Astrocyte (in vitro differentiated cells and primary cell): ENCODE data around the gene TMEM238. TPM values are rescaled to one million over a fixed set of nuclear protein-coding genes. Genes with fewer than 3 reads are reported as not detected.
A peak's percentile ranks its signal among the peaks of the same experiment; 100 is the strongest.
"Not testable (repeated sequence)": the region's sequence is repeated elsewhere in the genome, so short reads cannot be mapped to it uniquely, and the experiment has no call there.

Experiments used
- DNase-seq: peaks from one replicate; pipeline ENCODE4 v3.0.0-alpha.2; 2010; ENCODE audit warnings: low read depth
- FAIRE-seq: peaks from 2 replicates; lab custom pipeline; 2011; peaks lifted over from hg19 to GRCh38; lab: Jason Lieb, UNC
- H2AFZ ChIP-seq: 2 replicates; pipeline ENCODE4 v1.6.0; 2012; ENCODE audit warnings: low read depth, low read length, inconsistent platforms
- H3K27ac ChIP-seq: 2 replicates; pipeline ENCODE4 v1.5.1; 2011; ENCODE audit warnings: low read depth, low read length, inconsistent platforms
- H3K27me3 ChIP-seq: 2 replicates; pipeline ENCODE4 v1.6.0; 2011; ENCODE audit warnings: low read length, inconsistent platforms; ENCODE audit not compliant: insufficient read depth
- H3K36me3 ChIP-seq: 2 replicates; pipeline ENCODE4 v1.5.1; 2011; ENCODE audit warnings: low read length, inconsistent platforms; ENCODE audit not compliant: insufficient read depth
- H3K4me1 ChIP-seq: 2 replicates; pipeline ENCODE4 v1.5.1; 2011; ENCODE audit warnings: low read length, inconsistent platforms; ENCODE audit not compliant: insufficient read depth
- H3K4me2 ChIP-seq: 2 replicates; pipeline ENCODE4 v1.6.0; 2012; ENCODE audit warnings: low read length, inconsistent platforms
- H3K4me3 ChIP-seq: 2 replicates; pipeline ENCODE4 v1.5.1; 2011; ENCODE audit warnings: low read depth, mild to moderate bottlenecking, low read length, inconsistent platforms; ENCODE audit not compliant: insufficient read depth
- H3K79me2 ChIP-seq: 2 replicates; pipeline ENCODE4 v1.6.0; 2012; ENCODE audit warnings: mild to moderate bottlenecking, low read length, inconsistent platforms; ENCODE audit not compliant: insufficient read depth
- H3K9ac ChIP-seq: 2 replicates; pipeline ENCODE4 v1.6.0; 2012; ENCODE audit warnings: mild to moderate bottlenecking, low read length, inconsistent platforms
- H3K9me3 ChIP-seq: 2 replicates; pipeline ENCODE4 v1.5.1; 2012; ENCODE audit warnings: low read depth, mild to moderate bottlenecking, low read length, inconsistent platforms; ENCODE audit not compliant: insufficient read depth
- H4K20me1 ChIP-seq: 2 replicates; pipeline ENCODE4 v1.6.0; 2012; ENCODE audit warnings: low read length, inconsistent platforms; ENCODE audit not compliant: insufficient read depth
- H3K27ac Mint-ChIP-seq: one replicate; pipeline ENCODE4 v1.8.0; 2021; ENCODE audit warnings: mild to moderate bottlenecking, mixed read lengths; ENCODE audit not compliant: unreplicated experiment
- H3K27me3 Mint-ChIP-seq: one replicate; pipeline ENCODE4 v1.8.0; 2021; ENCODE audit warnings: low read depth, mixed read lengths; ENCODE audit not compliant: unreplicated experiment
- H3K36me3 Mint-ChIP-seq: one replicate; pipeline ENCODE4 v1.8.0; 2021; ENCODE audit warnings: low read depth, mixed read lengths; ENCODE audit not compliant: unreplicated experiment
- H3K4me1 Mint-ChIP-seq: one replicate; pipeline ENCODE4 v1.8.0; 2021; ENCODE audit warnings: low read depth, mixed read lengths; ENCODE audit not compliant: unreplicated experiment
- H3K4me3 Mint-ChIP-seq: one replicate; pipeline ENCODE4 v1.8.0; 2021; ENCODE audit warnings: mild to moderate bottlenecking, moderate library complexity, mixed read lengths; ENCODE audit not compliant: unreplicated experiment
- H3K9me3 Mint-ChIP-seq: one replicate; pipeline ENCODE4 v1.8.0; 2021; ENCODE audit warnings: mild to moderate bottlenecking, mixed read lengths; ENCODE audit not compliant: unreplicated experiment
- CTCF ChIP-seq: IDR thresholded peaks from 2 replicates; pipeline ENCODE4 v1.5.1; 2011; ENCODE audit warnings: low read depth, mild to moderate bottlenecking, inconsistent platforms, low read length, moderate library complexity; ENCODE audit not compliant: insufficient read depth
- EZH2 ChIP-seq: IDR thresholded peaks from 2 replicates; pipeline ENCODE4 v1.6.1; 2012; ENCODE audit warnings: mild to moderate bottlenecking, low read length, inconsistent platforms; ENCODE audit not compliant: insufficient read depth
- total RNA-seq: library from RNA; stranded (reverse); gene quantifications from 2 replicates; pipeline ENCODE4 v1.2.1, GENCODE V29; 2021

The TMEM238 gene
- total RNA-seq, 1 donor from 2014 or later = 2.1 TPM

- Histone ChIP-seq H3K9me3 (no peaks in the 10 kb centered on the region), H3K9ac (peak overlapping the region; percentile 95), H3K36me3 (peaks cover 19% of the 10 kb centered on the region), H3K4me2 (peak overlapping the region; percentile 94), H3K79me2 (peaks cover 41% of the 10 kb centered on the region), H2AFZ (peak overlapping the region; percentile 91), H3K27ac (peak overlapping the region; percentile 99), H4K20me1 (peaks cover 39% of the 10 kb centered on the region), H3K4me3 (peak overlapping the region; percentile 81), H3K4me1 (peaks cover 20% of the 10 kb centered on the region), H3K27me3 (no peaks in the 10 kb centered on the region)
- peaks cover 14% of the 10 kb centered on the region for H3K9me3 Mint-ChIP-seq
- peaks cover 21% of the 10 kb centered on the region for H3K36me3 Mint-ChIP-seq
- DNase-seq (peak; percentile 99), FAIRE-seq (peak; percentile 54)
- H3K27ac Mint-ChIP-seq = peak overlapping the region; percentile 96
- H3K27me3 Mint-ChIP-seq = peaks cover 10% of the 10 kb centered on the region
- TF ChIP-seq EZH2 (no peak), CTCF (no peak)
- peak overlapping the region; percentile 87 for H3K4me3 Mint-ChIP-seq
- H3K4me1 Mint-ChIP-seq = peaks cover 15% of the 10 kb centered on the region
Observed at GRCh38 chr19:55407800-55408532, 23.9 kb upstream of the TMEM238 start.

DNA sequence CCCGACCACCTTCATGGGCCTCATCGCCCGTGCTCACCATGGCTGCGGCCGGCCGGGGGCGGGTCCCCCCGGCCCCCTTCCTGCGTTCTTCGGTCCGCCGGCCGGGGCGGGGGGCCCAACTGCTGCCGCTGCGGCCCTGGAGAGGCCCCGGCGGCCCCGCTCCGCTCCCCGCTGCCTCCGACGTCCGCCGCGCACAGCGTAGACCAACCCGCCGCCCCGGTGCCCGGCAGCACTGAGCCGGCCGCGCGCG is 23.4 kb upstream of the TMEM238 start, which contains the start of gene UBE2S:
Gene UBE2S (minus strand): TSS at position 239 of the 250 bp plus-strand sequence. CDS start 199 bp downstream, at position 40.
- H3K9me3 Mint-ChIP-seq = peaks cover 14% of the 10 kb centered on the region
- H3K4me1 Mint-ChIP-seq = peaks cover 15% of the 10 kb centered on the region
- H3K27ac Mint-ChIP-seq = peak within 1 kb of the TSS; percentile 96
- DNase-seq, FAIRE-seq, H3K9me3 ChIP-seq, H3K27me3 Mint-ChIP-seq, H3K27me3 ChIP-seq: not testable (repeated sequence)
- Histone ChIP-seq H4K20me1 (peaks cover 43% of the 10 kb centered on the region), H3K27ac (peak within 1 kb of the TSS; percentile 99), H3K36me3 (peaks cover 23% of the 10 kb centered on the region), H3K4me1 (peaks cover 20% of the 10 kb centered on the region), H3K4me3 (peak within 1 kb of the TSS; percentile 81), H3K79me2 (peaks cover 46% of the 10 kb centered on the region), H3K4me2 (peak within 1 kb of the TSS; percentile 94), H2AFZ (peak within 1 kb of the TSS; percentile 91), H3K9ac (peak within 1 kb of the TSS; percentile 95)
- H3K36me3 Mint-ChIP-seq = peaks cover 21% of the 10 kb centered on the region
- H3K4me3 Mint-ChIP-seq = peak within 1 kb of the TSS; percentile 87

DNA sequence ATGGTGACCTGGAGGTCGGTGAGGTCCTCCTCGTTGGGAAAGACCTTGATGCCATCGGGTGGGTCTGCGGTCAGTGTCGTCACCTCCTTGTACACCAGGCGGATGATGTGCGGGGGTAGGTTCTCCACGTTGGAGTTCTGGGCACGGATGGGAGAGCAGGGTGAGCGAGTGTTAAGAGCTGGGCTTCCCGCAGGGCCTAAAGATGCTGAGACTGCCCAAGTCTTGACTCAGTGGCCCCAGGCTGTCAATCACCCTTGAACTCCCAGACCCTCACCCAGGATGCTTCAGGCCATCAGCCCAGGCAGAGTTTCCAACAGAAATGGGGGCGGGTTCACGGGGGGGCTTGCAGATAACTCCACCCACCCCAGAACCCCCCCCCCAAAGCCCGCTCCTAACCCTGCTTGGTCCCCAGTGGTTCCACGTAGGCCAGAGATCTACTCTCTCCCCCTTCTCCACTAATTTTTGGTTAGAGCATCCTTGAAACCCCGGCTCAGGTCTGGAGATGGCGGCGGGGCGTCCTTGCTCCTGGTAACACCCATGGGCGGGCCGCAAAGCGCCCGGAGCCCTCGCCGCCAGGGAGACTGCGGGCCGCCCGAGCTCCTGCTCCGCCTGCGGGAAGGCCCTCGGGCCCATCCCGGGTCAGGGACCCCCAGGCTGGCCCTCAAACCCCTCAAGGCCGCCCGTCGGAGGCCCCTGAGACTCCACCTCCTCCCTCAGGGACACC is 22.9 kb upstream of the TMEM238 start:
- peak overlapping the region; percentile 94 for H3K4me2 ChIP-seq
- Mint-ChIP-seq H3K9me3 (peaks cover 14% of the 10 kb centered on the region), H3K4me3 (peak overlapping the region; percentile 84), H3K27ac (peak overlapping the region; percentile 62), H3K36me3 (peaks cover 25% of the 10 kb centered on the region), H3K4me1 (peaks cover 15% of the 10 kb centered on the region), H3K27me3 (peaks cover 10% of the 10 kb centered on the region)
- H3K36me3 ChIP-seq = peaks cover 28% of the 10 kb centered on the region
- no peaks in the 10 kb centered on the region for H3K27me3 ChIP-seq
- TF ChIP-seq CTCF (no peak), EZH2 (no peak)
- no peaks in the 10 kb centered on the region for H3K9me3 ChIP-seq
- H4K20me1 ChIP-seq = peaks cover 48% of the 10 kb centered on the region
- peak overlapping the region; percentile 99 for H3K27ac ChIP-seq
- no peak overlapping the region for H2AFZ ChIP-seq
- H3K9ac ChIP-seq = peak overlapping the region; percentile 95
- no peak for DNase-seq
- peaks cover 20% of the 10 kb centered on the region for H3K4me1 ChIP-seq
- peak overlapping the region; percentile 81 for H3K4me3 ChIP-seq
- no peak for FAIRE-seq
- H3K79me2 ChIP-seq = peaks cover 51% of the 10 kb centered on the region
